Measurements from ENCODE around the gene PFDN5.
A peak's percentile ranks its signal among the peaks of the same experiment; 100 is the strongest.

The PFDN5 gene

GRCh38 chr12:53295070-53295890, at the start of gene PFDN5:
Gene PFDN5 (plus strand): TSS chr12:53295542. CDS start chr12:53295568, 26 bp downstream.
- peak; percentile 93 for DNase-seq (ENCODE audit: low read depth)
- H3K4me3 ChIP-seq (ENCODE audit: low read length) = peak within 1 kb of the TSS; percentile 100
- TF ChIP-seq CTCF (conservative IDR thresholded peaks at IDR 0.05; ENCODE audit: low read length) = peak; percentile 14; the same call in 1 of the 2 replicates

- peak; percentile 55 for TF ChIP-seq CTCF (conservative IDR thresholded peaks at IDR 0.05; ENCODE audit: low read length)
- peak overlapping the region; percentile 82 for H3K4me3 ChIP-seq (ENCODE audit: low read length)
- peak; percentile 67 for DNase-seq (ENCODE audit: low read depth)
These were observed 43.6 kb upstream of the PFDN5 start for GRCh38 chr12:53251477-53252348.

GRCh38 chr12:53252349-53252916, 42.9 kb upstream of the PFDN5 start:
- TF ChIP-seq CTCF (conservative IDR thresholded peaks at IDR 0.05; ENCODE audit: low read length) = no peak; the same call in 1 of the 2 replicates
- peak overlapping the region; percentile 82 for H3K4me3 ChIP-seq (ENCODE audit: low read length)
- DNase-seq (ENCODE audit: low read depth) = peak; percentile 18

- no peak for TF ChIP-seq CTCF (conservative IDR thresholded peaks at IDR 0.05; ENCODE audit: low read length)
- peak overlapping the region; percentile 82 for H3K4me3 ChIP-seq (ENCODE audit: low read length)
- no peak for DNase-seq (ENCODE audit: low read depth)
These were observed 42.0 kb upstream of the PFDN5 start for GRCh38 chr12:53253298-53253697.

GRCh38 chr12:53254816-53255545, 40.4 kb upstream of the PFDN5 start:
- H3K4me3 ChIP-seq (ENCODE audit: low read length) = no peak overlapping the region
- TF ChIP-seq CTCF (conservative IDR thresholded peaks at IDR 0.05; ENCODE audit: low read length) = no peak
- no peak for DNase-seq (ENCODE audit: low read depth)

- DNase-seq (ENCODE audit: low read depth) = no peak
- no peak for TF ChIP-seq CTCF (conservative IDR thresholded peaks at IDR 0.05; ENCODE audit: low read length)
- H3K4me3 ChIP-seq (ENCODE audit: low read length) = no peak overlapping the region
These were observed 39.3 kb upstream of the PFDN5 start for GRCh38 chr12:53255996-53256395.

All from AG10803 (cell line).